Panc1 (cell line): ENCODE results near the gene MACROD1. TPM values are rescaled to one million over a fixed set of nuclear protein-coding genes. Genes with fewer than 3 reads are reported as not detected.

Source experiments
- ATAC-seq: fragments of 200-7000 bp; cut with Tn5 transposase; 2 replicates; pipeline ENCODE4 v1.9.1; 2020; ENCODE audit warnings: mild to moderate bottlenecking, moderate library complexity
- BruUV-seq: library from RNA; stranded (reverse); fragments of 400-500 nt; replicated peaks from 2 replicates; lab custom pipeline; 2021; lab: Mats Ljungman, UMichigan
- CTCF ChIA-PET: fragments of 300-600 bp; sonication (Branson Sonifier 250); formaldehyde crosslinking; loops from one replicate; lab custom pipeline; 2022; ENCODE audit warnings: antibody characterized with exemption; lab: Charles Lee
- POLR2A ChIA-PET: fragments of 300-600 bp; sonication (Branson Sonifier 250); formaldehyde crosslinking; loops from one replicate; lab custom pipeline; 2022; ENCODE audit warnings: antibody characterized with exemption; lab: Charles Lee
- DNase-seq: peaks from one replicate; pipeline ENCODE4 v3.0.0-alpha.2; 2010; ENCODE audit warnings: low read depth, low spot score
- H3K27ac ChIP-seq: 2 replicates; pipeline ENCODE4 v1.5.1; 2011; ENCODE audit warnings: mild to moderate bottlenecking, low read length, inconsistent platforms
- H3K27me3 ChIP-seq: fragments of 200-500 bp; sonication (Bioruptor generic); 2 replicates; pipeline ENCODE4 v1.6.0; 2014; ENCODE audit warnings: low read length, inconsistent platforms; ENCODE audit not compliant: control insufficient read depth, insufficient read depth
- H3K36me3 ChIP-seq: fragments of 200-500 bp; sonication (Bioruptor generic); 2 replicates; pipeline ENCODE4 v1.5.1; 2014; ENCODE audit warnings: inconsistent platforms, mild to moderate bottlenecking, low read length, moderate library complexity; ENCODE audit not compliant: control insufficient read depth, insufficient read depth
- H3K4me1 ChIP-seq: 2 replicates; pipeline ENCODE4 v1.5.1; 2011; ENCODE audit warnings: inconsistent platforms, mild to moderate bottlenecking, low read length, moderate library complexity; ENCODE audit not compliant: control insufficient read depth, insufficient read depth
- H3K4me3 ChIP-seq, 2 experiments: 2 replicates each; pipeline ENCODE4 v1.5.1; 2011 to 2012; ENCODE audit warnings: low read depth in 2 of 2, low read length in 2 of 2, mild to moderate bottlenecking in 2 of 2, inconsistent platforms in 1 of 2, moderate library complexity in 1 of 2
- H3K9me3 ChIP-seq: fragments of 200-500 bp; sonication (Bioruptor generic); 2 replicates; pipeline ENCODE4 v1.5.1; 2014; ENCODE audit warnings: low read depth, mild to moderate bottlenecking, inconsistent platforms, low read length, moderate library complexity; ENCODE audit not compliant: control insufficient read depth, insufficient read depth
- CTCF ChIP-seq: fragments of 450-650 bp; IDR thresholded peaks from 2 replicates; pipeline ENCODE4 v1.5.1; 2017; ENCODE audit warnings: mild to moderate bottlenecking
- POLR2AphosphoS5 ChIP-seq: IDR thresholded peaks from 2 replicates; pipeline ENCODE4 v1.6.1; 2012; ENCODE audit warnings: mild to moderate bottlenecking, low read depth, low read length, moderate library complexity
- REST ChIP-seq, 2 experiments: IDR thresholded peaks; 2 replicates each; pipeline ENCODE4 v1.6.1; 2011 to 2012; ENCODE audit warnings: low read depth in 2 of 2, control low read depth in 1 of 2, low read length in 1 of 2, mild to moderate bottlenecking in 1 of 2, moderate library complexity in 1 of 2; ENCODE audit not compliant: insufficient read depth in 1 of 2
- SIN3A ChIP-seq: IDR thresholded peaks from 2 replicates; pipeline ENCODE4 v1.6.1; 2012; ENCODE audit warnings: low read depth, mild to moderate bottlenecking, low read length, moderate library complexity, borderline replicate concordance; ENCODE audit not compliant: insufficient read depth
- TCF7L2 ChIP-seq: IDR thresholded peaks from 2 replicates; pipeline ENCODE4 v1.6.1; 2011; ENCODE audit warnings: mild to moderate bottlenecking, low read depth, low read length, inconsistent platforms
- in situ Hi-C: cut with HindIII; loops from 2 replicates; pipeline ENCODE4 v1.10.0; 2016; ENCODE audit warnings: low sequenced_read_pairs, low pct_unique_long_range_greater_than_20kb
- intact Hi-C: fragments of 100-400 bp; cut with micrococcal nuclease; formaldehyde crosslinking; loops from one replicate; pipeline ENCODE4 v1.10.0; 2022; ENCODE audit not compliant: unreplicated experiment
- total RNA-seq: library from RNA; stranded (reverse); gene quantifications from one replicate; pipeline ENCODE4 v1.2.1, GENCODE V29; 2021; ENCODE audit not compliant: unreplicated experiment

The MACROD1 gene
- total RNA-seq, 1 experiment from 2014 or later, result 16.8 TPM

- no TSS peak for BruUV-seq
- no peak overlapping the region for H3K27ac ChIP-seq
- TF ChIP-seq REST (IDR thresholded peaks at IDR 0.05; ENCODE audit: insufficient read depth in 1 of 2, low read depth in 2 of 2, low read length in 1 of 2) (no peak), TCF7L2 (no peak), CTCF (no peak), POLR2AphosphoS5 (no peak), SIN3A (no peak)
- no peak overlapping the region for H3K4me3 ChIP-seq
- POLR2A ChIA-PET, result no interaction called here
- no peaks in the 10 kb centered on the region for H3K36me3 ChIP-seq
- CTCF ChIA-PET, result no interaction called here
- H3K4me1 ChIP-seq, result no peaks in the 10 kb centered on the region
- DNase-seq, result no peak
- in situ Hi-C loops, result loop anchor here (10.0 kb wide), 1 partner anchor 65 kb away; no protein-coding TSS in a partner anchor
- no peaks in the 10 kb centered on the region for H3K27me3 ChIP-seq
- ATAC-seq, result no peak
- H3K9me3 ChIP-seq, result no peaks in the 10 kb centered on the region
- intact Hi-C loops, result no loop called here
These were observed 95.6 kb downstream of the MACROD1 start for GRCh38 chr11:64070314-64070681.

- ChIA-PET POLR2A (no interaction called here), CTCF (no interaction called here)
- in situ Hi-C loops (loop anchor here (10.0 kb wide), 1 partner anchor 65 kb away; no protein-coding TSS in a partner anchor), intact Hi-C loops (no loop called here)
- H3K9me3 ChIP-seq, result no peaks in the 10 kb centered on the region
- no peak for TF ChIP-seq TCF7L2
- no peak for TF ChIP-seq SIN3A
- no peak for TF ChIP-seq REST (IDR thresholded peaks at IDR 0.05; ENCODE audit: insufficient read depth in 1 of 2, low read depth in 2 of 2, low read length in 1 of 2)
- TF ChIP-seq POLR2AphosphoS5, result no peak
- TF ChIP-seq CTCF, result no peak
- H3K4me3 ChIP-seq, result no peak overlapping the region
- no peak overlapping the region for H3K27ac ChIP-seq
- no peaks in the 10 kb centered on the region for H3K27me3 ChIP-seq
- no peaks in the 10 kb centered on the region for H3K4me1 ChIP-seq
- no peak for ATAC-seq
- BruUV-seq, result no TSS peak
- no peaks in the 10 kb centered on the region for H3K36me3 ChIP-seq
- no peak for DNase-seq
These were observed 96.3 kb downstream of the MACROD1 start for GRCh38 chr11:64069401-64070313.
